Smooth muscle cell (in vitro differentiated cells): ENCODE measurements around the gene OMA1. TPM values are rescaled to one million over a fixed set of nuclear protein-coding genes. Genes with fewer than 3 reads are reported as not detected.
A peak's percentile ranks its signal among the peaks of the same experiment; 100 is the strongest.

Experiments
- DNase-seq: peaks from one replicate; lab custom pipeline; 2025; ENCODE audit not compliant: unreplicated experiment; lab: John Stamatoyannopoulos, UW
- H2AFZ ChIP-seq: fragments of 200-600 bp; sonication (generic); 2 replicates; pipeline ENCODE4 v1.6.0; 2016; ENCODE audit warnings: antibody characterized with exemption, low read depth, mild to moderate bottlenecking
- H3F3A ChIP-seq: fragments of 200-600 bp; sonication (generic); 2 replicates; pipeline ENCODE4 v1.6.0; 2017; ENCODE audit warnings: antibody characterized with exemption, low read depth
- H3K27ac ChIP-seq: fragments of 200-600 bp; sonication (generic); 2 replicates; pipeline ENCODE4 v1.5.1; 2016; ENCODE audit warnings: low read depth, mild to moderate bottlenecking
- H3K27me3 ChIP-seq: fragments of 200-600 bp; sonication (generic); 2 replicates; pipeline ENCODE4 v1.6.1; 2016; ENCODE audit warnings: low read depth, mild to moderate bottlenecking
- H3K36me3 ChIP-seq: fragments of 200-600 bp; sonication (generic); 2 replicates; pipeline ENCODE4 v1.5.1; 2016; ENCODE audit warnings: low read depth
- H3K4me1 ChIP-seq: fragments of 200-600 bp; sonication (generic); 2 replicates; pipeline ENCODE4 v1.5.1; 2016; ENCODE audit warnings: low read depth
- H3K4me2 ChIP-seq: fragments of 200-600 bp; sonication (generic); 2 replicates; pipeline ENCODE4 v1.6.0; 2016; ENCODE audit warnings: mild to moderate bottlenecking
- H3K4me3 ChIP-seq: fragments of 200-600 bp; sonication (generic); 2 replicates; pipeline ENCODE4 v1.5.1; 2016; ENCODE audit warnings: mild to moderate bottlenecking
- H3K79me2 ChIP-seq: fragments of 200-600 bp; sonication (generic); 2 replicates; pipeline ENCODE4 v1.6.0; 2016; ENCODE audit warnings: low read depth, mild to moderate bottlenecking
- H3K9ac ChIP-seq: fragments of 200-600 bp; sonication (generic); 2 replicates; pipeline ENCODE4 v1.6.0; 2016; ENCODE audit warnings: low read depth
- H3K9me3 ChIP-seq: fragments of 200-600 bp; sonication (generic); replicated peaks from 2 replicates; pipeline ENCODE4 v1.5.1; 2016; ENCODE audit warnings: low read depth
- H4K20me1 ChIP-seq: fragments of 200-600 bp; sonication (generic); 2 replicates; pipeline ENCODE4 v1.6.0; 2016; ENCODE audit warnings: low read depth
- WGBS: methylation state at CpG from one replicate; pipeline ENCODE4 v1.1.7; 2016; ENCODE audit warnings: low lambda C conversion rate; 5-methylcytosine and 5-hydroxymethylcytosine counted together
- polyA plus RNA-seq: library from polyadenylated mRNA; unstranded; fragments of >200 nt; fragmentation: Nextera tagmentation; extraction: Ambion mirVana; gene quantifications from 2 replicates; pipeline ENCODE4 v1.2.1, GENCODE V29; 2016
- total RNA-seq: library from RNA; depleted of rRNA; stranded (reverse); fragments of >200 nt; gene quantifications from 2 replicates; pipeline ENCODE4 v1.2.3, GENCODE V29; 2014
- TF ChIP-seq, protein P1 (sequence below): fragments of 200-600 bp; sonication (generic); IDR thresholded peaks from 2 replicates; pipeline ENCODE4 v1.5.1; 2017; ENCODE audit warnings: borderline replicate concordance, mild to moderate bottlenecking, antibody characterized with exemption; ENCODE audit not compliant: insufficient read depth, poor library complexity, severe bottlenecking

Gene OMA1
- total and polyA plus RNA-seq, 2 experiments from 2014 or later: 4.4 to 12.5 TPM

DNA sequence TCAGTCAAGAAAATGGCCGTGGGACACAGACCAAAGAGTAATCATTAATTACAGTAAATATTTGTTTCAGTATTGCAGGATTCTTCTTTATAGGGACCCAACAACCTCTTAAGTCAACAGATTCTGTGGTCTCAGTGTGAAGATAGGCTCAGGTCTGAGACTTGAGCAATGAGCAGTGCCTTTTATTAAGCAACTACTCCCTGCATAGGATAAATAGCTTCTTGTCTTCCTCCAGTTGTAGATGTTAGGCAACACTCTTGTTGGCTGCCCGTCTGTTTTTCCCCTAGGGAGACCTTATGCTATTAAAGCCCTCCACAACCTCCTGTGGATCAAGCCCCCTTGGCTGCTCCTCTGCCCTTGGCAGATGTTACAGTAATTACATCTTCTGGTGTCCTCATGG, 1.8 kb upstream of the OMA1 start:
- H3K36me3 ChIP-seq: no peaks in the 10 kb centered on the region
- peaks cover 11% of the 10 kb centered on the region for H3K4me1 ChIP-seq
- no peak overlapping the region for H3K27ac ChIP-seq
- 83% methylated on average over 2 of the region's 2 CpGs for WGBS
- H3K4me2 ChIP-seq: no peak overlapping the region
- no peaks in the 10 kb centered on the region for H3K79me2 ChIP-seq
- no peaks in the 10 kb centered on the region for H3K27me3 ChIP-seq
- H2AFZ ChIP-seq: no peak overlapping the region
- H3K9ac ChIP-seq: no peak overlapping the region
- H4K20me1 ChIP-seq: no peaks in the 10 kb centered on the region
- TF ChIP-seq, protein P1, sequence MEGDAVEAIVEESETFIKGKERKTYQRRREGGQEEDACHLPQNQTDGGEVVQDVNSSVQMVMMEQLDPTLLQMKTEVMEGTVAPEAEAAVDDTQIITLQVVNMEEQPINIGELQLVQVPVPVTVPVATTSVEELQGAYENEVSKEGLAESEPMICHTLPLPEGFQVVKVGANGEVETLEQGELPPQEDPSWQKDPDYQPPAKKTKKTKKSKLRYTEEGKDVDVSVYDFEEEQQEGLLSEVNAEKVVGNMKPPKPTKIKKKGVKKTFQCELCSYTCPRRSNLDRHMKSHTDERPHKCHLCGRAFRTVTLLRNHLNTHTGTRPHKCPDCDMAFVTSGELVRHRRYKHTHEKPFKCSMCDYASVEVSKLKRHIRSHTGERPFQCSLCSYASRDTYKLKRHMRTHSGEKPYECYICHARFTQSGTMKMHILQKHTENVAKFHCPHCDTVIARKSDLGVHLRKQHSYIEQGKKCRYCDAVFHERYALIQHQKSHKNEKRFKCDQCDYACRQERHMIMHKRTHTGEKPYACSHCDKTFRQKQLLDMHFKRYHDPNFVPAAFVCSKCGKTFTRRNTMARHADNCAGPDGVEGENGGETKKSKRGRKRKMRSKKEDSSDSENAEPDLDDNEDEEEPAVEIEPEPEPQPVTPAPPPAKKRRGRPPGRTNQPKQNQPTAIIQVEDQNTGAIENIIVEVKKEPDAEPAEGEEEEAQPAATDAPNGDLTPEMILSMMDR: no peak
- no peak overlapping the region for H3K4me3 ChIP-seq
- no peaks in the 10 kb centered on the region for H3K9me3 ChIP-seq
- H3F3A ChIP-seq: no peaks in the 10 kb centered on the region
- DNase-seq: no peak

- H2AFZ ChIP-seq: peak overlapping the region; percentile 88
- peak overlapping the region; percentile 96 for H3K27ac ChIP-seq
- no peaks in the 10 kb centered on the region for H3K36me3 ChIP-seq
- H4K20me1 ChIP-seq: no peaks in the 10 kb centered on the region
- no peaks in the 10 kb centered on the region for H3K9me3 ChIP-seq
- TF ChIP-seq, protein P1: no peak
- H3K27me3 ChIP-seq: no peaks in the 10 kb centered on the region
- 3% methylated on average over 30 of the region's 43 CpGs for WGBS
- H3F3A ChIP-seq: no peaks in the 10 kb centered on the region
- peaks cover 11% of the 10 kb centered on the region for H3K4me1 ChIP-seq
- DNase-seq: peak; percentile 87
- peak overlapping the region; percentile 93 for H3K4me2 ChIP-seq
- H3K9ac ChIP-seq: peak overlapping the region; percentile 96
- H3K79me2 ChIP-seq: no peaks in the 10 kb centered on the region
- H3K4me3 ChIP-seq: peak overlapping the region; percentile 74
Measured at GRCh38 chr1:58545591-58546519, 671 bp downstream of the OMA1 start.

GRCh38 chr1:58543260-58543659, 3.3 kb downstream of the OMA1 start:
- no peaks in the 10 kb centered on the region for H3K79me2 ChIP-seq
- no peak for DNase-seq
- no peak overlapping the region for H3K4me3 ChIP-seq
- H3K9me3 ChIP-seq: no peaks in the 10 kb centered on the region
- no peak overlapping the region for H3K27ac ChIP-seq
- no peak overlapping the region for H3K9ac ChIP-seq
- no peaks in the 10 kb centered on the region for H3F3A ChIP-seq
- TF ChIP-seq, protein P1: no peak
- H3K4me2 ChIP-seq: no peak overlapping the region
- peaks cover 11% of the 10 kb centered on the region for H3K4me1 ChIP-seq
- no peaks in the 10 kb centered on the region for H3K27me3 ChIP-seq
- H2AFZ ChIP-seq: no peak overlapping the region
- 95% methylated on average over 1 of the region's 1 CpG for WGBS
- H4K20me1 ChIP-seq: no peaks in the 10 kb centered on the region
- no peaks in the 10 kb centered on the region for H3K36me3 ChIP-seq
